ENCODE measurements around the gene CYP26B1.

DNA sequence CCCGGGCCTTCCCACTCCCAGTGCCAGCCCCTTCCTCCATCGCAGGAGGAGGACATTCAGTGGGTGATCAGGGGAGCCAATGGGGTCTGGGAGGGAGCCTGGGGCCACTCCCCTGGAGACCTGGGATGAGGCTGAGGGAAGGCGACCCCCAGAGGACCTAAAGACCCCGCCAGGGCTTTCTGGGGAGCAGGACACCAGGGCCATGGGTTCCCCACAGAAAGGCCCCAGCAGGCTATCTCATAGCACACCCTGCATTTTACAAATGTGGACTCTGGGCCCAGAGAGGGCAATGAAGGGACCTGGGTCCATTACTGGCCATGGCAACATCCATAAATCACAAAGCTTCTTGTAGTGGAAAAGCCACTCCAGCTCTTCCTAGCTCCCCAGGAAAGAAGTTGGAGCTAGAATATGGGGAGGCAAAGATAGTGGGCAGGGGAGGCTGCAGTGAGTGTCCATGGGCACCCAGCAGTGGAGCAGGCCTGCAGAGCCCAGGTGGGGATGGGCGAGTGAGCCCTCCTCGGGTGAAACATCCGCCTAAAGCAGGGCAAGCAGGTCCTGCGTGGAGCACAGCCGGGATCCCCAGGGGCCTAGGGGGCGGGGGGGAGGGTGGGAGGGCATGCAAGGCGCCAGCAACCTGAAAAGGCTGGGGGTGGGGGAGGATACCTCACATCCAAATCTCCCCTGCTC is 13.8 kb downstream of the CYP26B1 start:
- TF ChIP-seq, protein P1, sequence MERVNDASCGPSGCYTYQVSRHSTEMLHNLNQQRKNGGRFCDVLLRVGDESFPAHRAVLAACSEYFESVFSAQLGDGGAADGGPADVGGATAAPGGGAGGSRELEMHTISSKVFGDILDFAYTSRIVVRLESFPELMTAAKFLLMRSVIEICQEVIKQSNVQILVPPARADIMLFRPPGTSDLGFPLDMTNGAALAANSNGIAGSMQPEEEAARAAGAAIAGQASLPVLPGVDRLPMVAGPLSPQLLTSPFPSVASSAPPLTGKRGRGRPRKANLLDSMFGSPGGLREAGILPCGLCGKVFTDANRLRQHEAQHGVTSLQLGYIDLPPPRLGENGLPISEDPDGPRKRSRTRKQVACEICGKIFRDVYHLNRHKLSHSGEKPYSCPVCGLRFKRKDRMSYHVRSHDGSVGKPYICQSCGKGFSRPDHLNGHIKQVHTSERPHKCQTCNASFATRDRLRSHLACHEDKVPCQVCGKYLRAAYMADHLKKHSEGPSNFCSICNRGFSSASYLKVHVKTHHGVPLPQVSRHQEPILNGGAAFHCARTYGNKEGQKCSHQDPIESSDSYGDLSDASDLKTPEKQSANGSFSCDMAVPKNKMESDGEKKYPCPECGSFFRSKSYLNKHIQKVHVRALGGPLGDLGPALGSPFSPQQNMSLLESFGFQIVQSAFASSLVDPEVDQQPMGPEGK (CRISPR knock-in tag; IDR thresholded peaks at IDR 0.05; ENCODE audit: borderline replicate concordance): no peak
- TF ChIP-seq GLIS3 (CRISPR knock-in tag; IDR thresholded peaks at IDR 0.05) (no peak), RARB (CRISPR knock-in tag; IDR thresholded peaks at IDR 0.05) (no peak), ZNF565 (CRISPR knock-in tag; conservative IDR thresholded peaks at IDR 0.05; ENCODE audit: low read depth) (no peak), ZNF8 (CRISPR knock-in tag; IDR thresholded peaks at IDR 0.05) (no peak), BACH2 (CRISPR knock-in tag; IDR thresholded peaks at IDR 0.05; ENCODE audit: borderline replicate concordance) (no peak), SNAI2 (CRISPR knock-in tag; IDR thresholded peaks at IDR 0.05) (no peak), ZFP30 (CRISPR knock-in tag; IDR thresholded peaks at IDR 0.05) (0 out of 2 replicates have a peak, but pooled peaks have one; percentile 3), POU6F1 (CRISPR knock-in tag; IDR thresholded peaks at IDR 0.05; ENCODE audit: borderline replicate concordance, low read depth) (no peak)
- TF ChIP-seq, protein P2, sequence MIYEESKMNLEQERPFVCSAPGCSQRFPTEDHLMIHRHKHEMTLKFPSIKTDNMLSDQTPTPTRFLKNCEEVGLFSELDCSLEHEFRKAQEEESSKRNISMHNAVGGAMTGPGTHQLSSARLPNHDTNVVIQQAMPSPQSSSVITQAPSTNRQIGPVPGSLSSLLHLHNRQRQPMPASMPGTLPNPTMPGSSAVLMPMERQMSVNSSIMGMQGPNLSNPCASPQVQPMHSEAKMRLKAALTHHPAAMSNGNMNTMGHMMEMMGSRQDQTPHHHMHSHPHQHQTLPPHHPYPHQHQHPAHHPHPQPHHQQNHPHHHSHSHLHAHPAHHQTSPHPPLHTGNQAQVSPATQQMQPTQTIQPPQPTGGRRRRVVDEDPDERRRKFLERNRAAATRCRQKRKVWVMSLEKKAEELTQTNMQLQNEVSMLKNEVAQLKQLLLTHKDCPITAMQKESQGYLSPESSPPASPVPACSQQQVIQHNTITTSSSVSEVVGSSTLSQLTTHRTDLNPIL (CRISPR knock-in tag; IDR thresholded peaks at IDR 0.05; ENCODE audit: low read depth): no peak
